Endothelial cell of umbilical vein (primary cell): ENCODE results near the gene MAGEC3. TPM values are rescaled to one million over a fixed set of nuclear protein-coding genes. Genes with fewer than 3 reads are reported as not detected.

ENCODE experiments used
- BruUV-seq: library from RNA; stranded (reverse); fragments of 400-500 nt; replicated peaks from 2 replicates; lab custom pipeline; 2021; lab: Mats Ljungman, UMichigan
- CTCF ChIA-PET: fragments of 300-600, 350-600 bp; sonication (Branson Sonifier 250); formaldehyde crosslinking; loops from one replicate; lab custom pipeline; 2021; ENCODE audit warnings: antibody characterized with exemption, inconsistent platforms; lab: Charles Lee
- POLR2A ChIA-PET: fragments of 300-600, 350-600 bp; sonication (Branson Sonifier 250); formaldehyde crosslinking; loops from one replicate; lab custom pipeline; 2021; ENCODE audit warnings: antibody characterized with exemption, inconsistent platforms; lab: Charles Lee
- DNase-seq: peaks from one replicate; pipeline ENCODE4 v3.0.0-alpha.2; 2011; ENCODE audit warnings: low read depth, low spot score
- FAIRE-seq: peaks from 2 replicates; lab custom pipeline; 2011; peaks lifted over from hg19 to GRCh38; lab: Jason Lieb, UNC
- H2AFZ ChIP-seq: 2 replicates; pipeline ENCODE4 v1.6.0; 2012; ENCODE audit warnings: low read depth, low read length, control low read depth, inconsistent platforms
- H3K27ac ChIP-seq: 2 replicates; pipeline ENCODE4 v1.5.1; 2011; ENCODE audit warnings: low read depth, mild to moderate bottlenecking, control low read depth, low read length, moderate library complexity; ENCODE audit not compliant: insufficient read depth
- H3K27me3 ChIP-seq, 2 experiments: 2 replicates each; pipeline versions ENCODE4 v1.6.0 to v1.6.1; 2011; ENCODE audit warnings: low read length in 2 of 2, mixed read lengths in 1 of 2; ENCODE audit not compliant: control insufficient read depth in 2 of 2, insufficient read depth in 2 of 2
- H3K36me3 ChIP-seq, 2 experiments: 2 replicates in 1 of 2; 3 replicates in 1 of 2; pipeline ENCODE4 v1.5.1; 2011; ENCODE audit warnings: low read length in 2 of 2, mild to moderate bottlenecking in 1 of 2, moderate library complexity in 1 of 2; ENCODE audit not compliant: control insufficient read depth in 2 of 2, insufficient read depth in 2 of 2; ENCODE audit errors: extremely low read depth in 1 of 2
- H3K4me1 ChIP-seq: 3 replicates; pipeline ENCODE4 v1.5.1; 2011; ENCODE audit warnings: mild to moderate bottlenecking, low read length; ENCODE audit not compliant: control insufficient read depth, insufficient read depth; ENCODE audit errors: extremely low read depth
- H3K4me2 ChIP-seq: 2 replicates; pipeline ENCODE4 v1.6.1; 2011; ENCODE audit warnings: low read length, control low read depth, mixed read lengths; ENCODE audit not compliant: insufficient read depth
- H3K4me3 ChIP-seq, 3 experiments: fragments of 200-600 bp in 1 of 3; sonication (generic), shearing (Covaris generic) in 1 of 3; replicated peaks in 1 of 3; 2 replicates each; pipeline ENCODE4 v1.5.1; 2011 to 2016; ENCODE audit warnings: control low read depth in 3 of 3, low read length in 3 of 3, mild to moderate bottlenecking in 2 of 3, inconsistent platforms in 1 of 3, low read depth in 1 of 3, moderate library complexity in 1 of 3; ENCODE audit not compliant: insufficient read depth in 1 of 3
- H3K79me2 ChIP-seq: 2 replicates; pipeline ENCODE4 v1.6.0; 2012; ENCODE audit warnings: low read length, inconsistent platforms; ENCODE audit not compliant: control insufficient read depth, insufficient read depth
- H3K9ac ChIP-seq: replicated peaks from 2 replicates; pipeline ENCODE3; 2011; ENCODE audit warnings: low read length, control low read depth; ENCODE audit not compliant: insufficient read depth; ENCODE audit errors: extremely low read depth
- H3K9me1 ChIP-seq: replicated peaks from 3 replicates; pipeline ENCODE4 v1.6.0; 2011; ENCODE audit warnings: mild to moderate bottlenecking, low read length; ENCODE audit not compliant: control insufficient read depth, insufficient read depth; ENCODE audit errors: extremely low read depth
- H3K9me3 ChIP-seq: replicated peaks from 2 replicates; pipeline ENCODE4 v1.5.1; 2012; ENCODE audit warnings: low read length, inconsistent platforms; ENCODE audit not compliant: control insufficient read depth, insufficient read depth
- H4K20me1 ChIP-seq: replicated peaks from 2 replicates; pipeline ENCODE3; 2011; ENCODE audit warnings: mild to moderate bottlenecking, low read length; ENCODE audit not compliant: control insufficient read depth, insufficient read depth; ENCODE audit errors: extremely low read depth
- CTCF ChIP-seq, 2 donors: IDR thresholded peaks; 1 replicate in 1 of 2; 2 replicates in 1 of 2; pipeline ENCODE4 v1.5.1; 2011; ENCODE audit warnings: low read length in 2 of 2, mild to moderate bottlenecking in 2 of 2, moderate library complexity in 2 of 2, control low read depth in 1 of 2, inconsistent platforms in 1 of 2, low read depth in 1 of 2; ENCODE audit not compliant: insufficient read depth in 1 of 2; ENCODE audit errors: extremely low read depth in 1 of 2
- EZH2 ChIP-seq: IDR thresholded peaks from 2 replicates; pipeline ENCODE4 v1.6.1; 2012; ENCODE audit warnings: borderline replicate concordance, low read depth, mild to moderate bottlenecking, moderate library complexity, low read length, inconsistent platforms; ENCODE audit not compliant: severe bottlenecking
- FOS ChIP-seq: IDR thresholded peaks from 2 replicates; pipeline ENCODE4 v1.6.1; 2011; ENCODE audit warnings: mild to moderate bottlenecking, low read length, moderate library complexity, borderline replicate concordance; ENCODE audit not compliant: insufficient read depth
- GATA2 ChIP-seq: IDR thresholded peaks from 2 replicates; pipeline ENCODE4 v1.7.0; 2011; ENCODE audit warnings: low read depth, mild to moderate bottlenecking, moderate library complexity, mixed read lengths, low read length; ENCODE audit not compliant: insufficient read length, insufficient read depth
- JUN ChIP-seq: IDR thresholded peaks from 2 replicates; pipeline ENCODE4 v1.6.1; 2011; ENCODE audit warnings: borderline replicate concordance, low read depth; ENCODE audit not compliant: insufficient read length, insufficient read depth
- MAX ChIP-seq: IDR thresholded peaks from 2 replicates; pipeline ENCODE4 v1.6.1; 2011; ENCODE audit not compliant: insufficient read depth, insufficient read length
- MYC ChIP-seq: IDR thresholded peaks from one replicate; pipeline ENCODE4 v1.6.1; 2011; ENCODE audit warnings: mild to moderate bottlenecking, low read depth, low read length
- POLR2A ChIP-seq: IDR thresholded peaks from 2 replicates; pipeline ENCODE4 v1.6.1; 2012; ENCODE audit warnings: low read depth, mild to moderate bottlenecking, control low read depth, low read length
- POLR2AphosphoS5 ChIP-seq: IDR thresholded peaks from 2 replicates; pipeline ENCODE4 v1.6.1; 2012; ENCODE audit warnings: low read depth, mild to moderate bottlenecking, control low read depth, low read length, moderate library complexity; ENCODE audit not compliant: insufficient read depth
- dilution Hi-C: fragments of 300-500 bp; cut with MboI; formaldehyde crosslinking; loops from one replicate; pipeline ENCODE4 v1.15.0; 2019; ENCODE audit warnings: low sequenced_read_pairs; ENCODE audit not compliant: extremely low pct_ligation_motif_present
- intact Hi-C: fragments of 100-400 bp; cut with micrococcal nuclease; formaldehyde crosslinking; loops from one replicate; pipeline ENCODE4 v1.10.0; 2022
- polyA plus RNA-seq, 4 experiments: library from polyadenylated mRNA; depleted of rRNA in 3 of 4; stranded (reverse) in 3 of 4; unstranded in 1 of 4; fragments of >200 nt; gene quantifications; 2 replicates each; pipeline versions ENCODE4 v1.2.1 to v1.2.3, GENCODE V29; 2011 to 2012; ENCODE audit warnings: missing spikeins in 1 of 4
- total RNA-seq: library from RNA; stranded (reverse); gene quantifications from 2 replicates; pipeline ENCODE4 v1.2.3, GENCODE V29; 2021

MAGEC3 gene
- total and polyA plus RNA-seq, 2 donors (not counting 3 experiments of a cell fraction or from before 2014, with no cell fraction given): 0.07 TPM; not detected in 1

- Histone ChIP-seq H3K79me2 (no peaks in the 10 kb centered on the region), H3K9me3 (no peaks in the 10 kb centered on the region), H3K9ac (no peak overlapping the region), H2AFZ (no peak overlapping the region), H3K4me3 (no peak overlapping the region), H4K20me1 (no peaks in the 10 kb centered on the region), H3K9me1 (no peaks in the 10 kb centered on the region), H3K4me2 (no peak overlapping the region), H3K27ac (no peak overlapping the region), H3K27me3 (no peaks in the 10 kb centered on the region), H3K36me3 (no peaks in the 10 kb centered on the region), H3K4me1 (no peaks in the 10 kb centered on the region)
- POLR2A ChIA-PET: no interaction called here
- TF ChIP-seq POLR2AphosphoS5 (no peak), FOS (no peak), GATA2 (no peak), MYC (no peak), POLR2A (no peak), EZH2 (no peak), CTCF (IDR thresholded peaks at IDR 0.05; ENCODE audit: extremely low read depth in 1 of 2, insufficient read depth in 1 of 2, low read depth in 1 of 2, low read length in 2 of 2) (no peak), JUN (no peak), MAX (no peak)
- FAIRE-seq (no peak), DNase-seq (no peak)
- CTCF ChIA-PET: no interaction called here
- dilution Hi-C loops: no loop called here
- BruUV-seq: no TSS peak
- intact Hi-C loops: no loop called here
Observed at GRCh38 chrX:141941234-141941633, 103.1 kb downstream of the MAGEC3 start.
